K562 (cell line): ENCODE data around the gene TTBK1. TPM values are rescaled to one million over a fixed set of nuclear protein-coding genes. Genes with fewer than 3 reads are reported as not detected.

Experiments used
- CEBPZ ChIP-seq: fragments of 150-350 bp; IDR thresholded peaks from 2 replicates; pipeline ENCODE4 v1.6.1; 2014; ENCODE audit warnings: low read depth, mild to moderate bottlenecking, low read length, borderline replicate concordance
- CHCHD3 ChIP-seq: fragments of 250-450 bp; sonication (Bioruptor Pico); IDR thresholded peaks from 2 replicates; pipeline ENCODE4 v2.1.2; 2022; ENCODE audit warnings: mild to moderate bottlenecking
- CREBBP ChIP-seq: IDR thresholded peaks from one replicate; pipeline ENCODE4 v1.6.1; 2012; ENCODE audit warnings: low read depth, mild to moderate bottlenecking, control low read depth, inconsistent platforms, low read length
- FOXK2 ChIP-seq, 2 experiments: fragments of 450-650 bp; IDR thresholded peaks in 1 of 2; conservative IDR thresholded peaks in 1 of 2; 2 replicates each; pipeline ENCODE4 v1.6.1; 2016; ENCODE audit warnings: low read depth in 2 of 2, mild to moderate bottlenecking in 1 of 2
- HNRNPL ChIP-seq: fragments of 200-400 bp; formaldehyde crosslinking; IDR thresholded peaks from 2 replicates; pipeline ENCODE4 v1.6.1; 2017; ENCODE audit warnings: low read depth, mild to moderate bottlenecking, low read length
- L3MBTL2 ChIP-seq: fragments of 450-650 bp; IDR thresholded peaks from 2 replicates; pipeline ENCODE4 v1.6.1; 2016; ENCODE audit warnings: mild to moderate bottlenecking, moderate library complexity
- NEUROD1 ChIP-seq: fragments of 150-350 bp; IDR thresholded peaks from 2 replicates; pipeline ENCODE4 v1.6.1; 2014; ENCODE audit warnings: borderline replicate concordance, low read length, low read depth; ENCODE audit not compliant: partially characterized antibody
- NR0B1 ChIP-seq: fragments of 450-650 bp; IDR thresholded peaks from one replicate; pipeline ENCODE4 v1.6.1; 2018; ENCODE audit warnings: mild to moderate bottlenecking, moderate library complexity; ENCODE audit not compliant: partially characterized antibody
- RREB1 ChIP-seq: fragments of 250-450 bp; sonication (Bioruptor Pico); IDR thresholded peaks from 2 replicates; pipeline ENCODE4 v1.4.0; 2020
- ZNF609 ChIP-seq: sonication (generic); formaldehyde crosslinking; IDR thresholded peaks from 2 replicates; pipeline ENCODE4 v1.8.1; 2023; ENCODE audit warnings: missing genetic modification reagents, mild to moderate bottlenecking, borderline replicate concordance
- polyA plus RNA-seq, 8 experiments: library from polyadenylated mRNA; depleted of rRNA in 4 of 8; stranded (reverse) in 5 of 8; unstranded in 3 of 8; fragments of >200 nt; fragmentation: Nextera tagmentation in 2 of 8; fragmentation: Illumina TruSeq in 1 of 8; extraction: Ambion mirVana in 2 of 8; extraction: Trizol in 1 of 8; gene quantifications; 2 replicates each; pipeline versions ENCODE4 v1.2.1 to v1.2.3, GENCODE V29; 2011 to 2014; ENCODE audit warnings: inconsistent platforms in 1 of 8, missing spikeins in 1 of 8
- total RNA-seq, 7 experiments: library from RNA; depleted of rRNA in 6 of 7; stranded (reverse); fragments of >200 nt in 6 of 7; fragmentation: Illumina TruSeq in 2 of 7; extraction: Trizol in 2 of 7; gene quantifications; 2 replicates each; pipeline versions ENCODE4 v1.2.1 to v1.2.3, GENCODE V29; 2011 to 2021; ENCODE audit warnings: low replicate concordance in 1 of 7

The TTBK1 gene
- total and polyA plus RNA-seq, 9 of the 15 experiments (the other 6 are each of a cell fraction or from before 2014, with no cell fraction given), result not detected

DNA sequence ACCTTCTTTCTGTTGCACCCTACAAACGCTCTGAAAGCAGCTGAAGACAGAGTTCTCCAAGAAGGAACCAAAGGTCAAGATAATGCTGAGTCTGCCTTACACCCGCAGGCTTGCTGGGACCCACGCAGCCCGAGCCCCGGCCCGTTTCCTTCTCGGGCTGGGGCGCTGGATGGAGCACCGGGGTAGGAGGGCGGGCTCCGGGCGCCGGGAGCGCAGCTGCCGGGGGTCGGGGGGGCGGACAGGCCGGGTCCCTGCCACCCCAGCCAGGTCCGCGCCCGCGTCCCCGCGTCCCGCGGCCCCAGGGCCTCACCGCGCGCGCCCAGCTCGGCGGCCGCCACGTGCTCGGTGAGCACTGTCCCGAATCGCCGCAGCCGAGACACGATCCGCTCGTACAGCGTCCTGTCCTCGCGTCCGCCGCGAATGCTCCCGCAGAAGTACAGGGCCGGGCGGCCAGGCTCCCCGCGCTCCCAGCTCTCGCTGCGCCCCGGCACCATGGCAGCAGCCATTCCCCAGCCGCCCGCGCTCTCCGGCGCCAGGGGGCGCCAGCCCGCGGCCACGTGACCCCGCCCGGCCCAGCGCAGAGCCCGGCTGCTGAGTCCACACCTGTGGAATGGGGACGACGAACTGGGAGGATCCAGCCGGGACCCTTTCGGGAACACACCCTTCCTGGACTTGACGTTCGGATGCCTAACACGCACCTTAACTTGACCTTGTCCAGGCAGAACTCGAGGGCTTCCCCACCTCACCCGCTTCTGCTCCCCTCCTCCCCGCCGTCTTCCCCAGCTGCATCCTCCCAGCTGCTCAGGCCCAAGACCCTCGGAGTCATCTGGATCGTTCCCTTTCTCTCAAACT, 14.1 kb upstream of the TTBK1 start, which contains the start of gene DNPH1 (continued):
- TF ChIP-seq CREBBP (no peak), L3MBTL2 (peak; percentile 99), RREB1 (CRISPR knock-in tag) (peak; percentile 92; the same call in 1 of the 2 replicates), NEUROD1 (peak; percentile 75), FOXK2 (conservative IDR thresholded peaks at IDR 0.05 in 1 of 2, IDR thresholded peaks at IDR 0.05 in 1 of 2; ENCODE audit: low read depth in 2 of 2) (no peak), HNRNPL (peak; percentile 81), CEBPZ (no peak), ZNF609 (CRISPR knock-in tag) (no peak), NR0B1 (no peak), CHCHD3 (CRISPR knock-in tag) (peak; percentile 81; the same call in 1 of the 2 replicates)
